Measurements from ENCODE around the gene DVL2.
A peak's percentile ranks its signal among the peaks of the same experiment; 100 is the strongest.

Gene DVL2

GRCh38 chr17:7237761-7238419, 3.6 kb upstream of the DVL2 start:
- peak; percentile 40 to 67 (median 58) for DNase-seq

DNA sequence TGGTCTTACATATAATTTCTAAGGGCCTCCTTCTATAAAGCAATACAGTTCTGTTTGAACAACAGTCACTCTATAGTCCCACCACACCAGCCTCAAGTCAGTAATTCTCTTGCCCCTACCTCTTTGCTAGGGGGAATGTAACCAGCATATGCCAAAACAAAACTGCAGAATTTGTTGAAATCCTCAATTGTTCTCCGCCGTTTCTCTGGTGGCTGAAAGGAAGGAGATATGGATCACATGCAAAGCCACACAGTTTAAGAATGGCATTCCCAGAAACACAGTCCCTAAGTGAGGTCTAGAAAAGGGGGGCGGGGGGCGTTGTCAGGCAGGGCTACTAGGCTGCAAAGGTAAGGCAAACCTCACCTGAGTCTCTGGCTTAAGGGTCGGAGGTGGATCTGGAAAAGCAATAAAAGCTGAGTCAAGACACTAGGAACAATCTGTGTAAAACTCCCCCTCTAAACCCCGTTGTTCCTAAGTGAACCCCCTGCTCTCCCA, 3.0 kb upstream of the DVL2 start:
- no peak for DNase-seq

DNA sequence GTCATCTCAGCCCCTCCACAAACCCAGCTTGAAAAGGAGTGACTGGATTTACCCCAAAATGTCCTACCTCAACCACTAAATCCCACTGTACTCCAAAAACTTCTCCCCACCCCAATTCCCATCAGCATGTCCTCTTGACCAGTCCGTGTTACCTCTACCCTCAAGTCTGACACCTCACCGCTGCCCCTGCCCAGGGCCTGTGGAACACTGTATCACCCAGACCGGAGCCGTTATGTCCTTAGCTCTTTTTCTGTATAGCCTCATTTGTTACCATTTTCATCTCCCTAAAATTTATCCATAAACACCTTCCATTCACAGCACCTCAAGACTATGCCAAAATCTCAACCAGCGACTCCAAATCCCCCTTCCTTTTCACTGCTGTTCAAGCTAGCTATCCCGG, 2.5 kb upstream of the DVL2 start:
- no peak for DNase-seq

- no peak for DNase-seq
Observed at GRCh38 chr17:7235693-7236665, 1.7 kb upstream of the DVL2 start.

- DNase-seq: no peak
Observed at GRCh38 chr17:7233701-7234082, 625 bp downstream of the DVL2 start.

GRCh38 chr17:7232114-7232513, 2.2 kb downstream of the DVL2 start:
- DNase-seq: no peak

DNA sequence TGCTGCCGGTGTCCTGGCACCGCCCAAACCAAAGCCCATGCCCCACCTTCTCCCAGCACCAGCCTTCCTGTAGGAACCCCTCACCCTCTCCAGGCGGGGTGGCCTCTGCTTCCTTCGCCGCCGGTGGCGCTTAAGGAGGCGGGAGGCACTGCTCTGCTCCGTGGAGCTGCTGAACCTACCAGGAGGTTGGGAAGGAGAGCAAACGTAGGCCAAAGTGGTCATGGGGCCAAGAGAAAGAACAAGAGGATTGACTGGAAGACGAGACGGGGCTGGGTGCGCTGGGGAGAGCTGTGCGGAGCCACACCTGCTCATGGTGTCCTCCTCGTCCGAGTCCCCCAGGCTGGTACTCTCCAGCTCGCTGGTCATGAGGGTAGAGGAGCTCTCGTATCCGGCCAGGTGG, 4.8 kb downstream of the DVL2 start:
- DNase-seq: no peak

GRCh38 chr17:7228920-7229319, 5.4 kb downstream of the DVL2 start:
- DNase-seq: no peak

- no peak for DNase-seq
Observed at GRCh38 chr17:7226721-7227710, 7.3 kb downstream of the DVL2 start.

DNA sequence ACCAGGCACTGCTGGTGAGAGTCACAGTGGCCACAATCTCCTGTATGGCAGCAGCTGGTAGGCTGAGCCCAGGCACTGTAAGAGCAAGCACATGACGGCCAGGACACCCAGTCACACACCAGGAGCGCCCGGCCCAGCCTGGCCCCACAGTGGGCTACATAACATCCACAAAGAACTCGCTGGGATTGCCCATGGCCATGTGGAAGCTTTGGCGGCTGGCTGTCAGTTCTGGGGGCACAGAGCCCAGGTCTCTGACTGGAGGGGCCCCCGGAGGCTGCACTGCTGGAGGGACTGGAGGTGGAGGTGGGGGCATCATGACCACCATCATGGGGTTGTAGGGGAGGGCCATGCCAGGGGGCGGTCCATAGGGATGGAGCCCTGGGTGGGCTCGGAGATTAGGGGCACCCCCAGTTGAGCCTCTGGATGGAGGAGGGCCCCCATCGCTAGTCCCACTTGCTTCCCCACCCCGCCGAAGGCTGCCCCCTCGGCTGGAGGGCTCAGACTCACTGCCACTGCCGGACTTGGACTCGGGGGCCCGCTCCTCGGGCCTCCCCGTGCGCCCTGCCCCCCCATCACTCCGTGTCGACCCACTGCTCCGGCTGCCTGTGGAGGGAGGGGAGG, 8.5 kb downstream of the DVL2 start:
- no peak for DNase-seq

- no peak for DNase-seq
Observed at GRCh38 chr17:7224661-7225111, 9.6 kb downstream of the DVL2 start.

GRCh38 chr17:7224110-7224509, 10.2 kb downstream of the DVL2 start:
- no peak for DNase-seq

- no peak for DNase-seq
Observed at GRCh38 chr17:7223375-7223774, 10.9 kb downstream of the DVL2 start.

- peak in 1 of 3 experiments; percentile 5 for DNase-seq
Observed at GRCh38 chr17:7222972-7223292, 11.4 kb downstream of the DVL2 start.

DNA sequence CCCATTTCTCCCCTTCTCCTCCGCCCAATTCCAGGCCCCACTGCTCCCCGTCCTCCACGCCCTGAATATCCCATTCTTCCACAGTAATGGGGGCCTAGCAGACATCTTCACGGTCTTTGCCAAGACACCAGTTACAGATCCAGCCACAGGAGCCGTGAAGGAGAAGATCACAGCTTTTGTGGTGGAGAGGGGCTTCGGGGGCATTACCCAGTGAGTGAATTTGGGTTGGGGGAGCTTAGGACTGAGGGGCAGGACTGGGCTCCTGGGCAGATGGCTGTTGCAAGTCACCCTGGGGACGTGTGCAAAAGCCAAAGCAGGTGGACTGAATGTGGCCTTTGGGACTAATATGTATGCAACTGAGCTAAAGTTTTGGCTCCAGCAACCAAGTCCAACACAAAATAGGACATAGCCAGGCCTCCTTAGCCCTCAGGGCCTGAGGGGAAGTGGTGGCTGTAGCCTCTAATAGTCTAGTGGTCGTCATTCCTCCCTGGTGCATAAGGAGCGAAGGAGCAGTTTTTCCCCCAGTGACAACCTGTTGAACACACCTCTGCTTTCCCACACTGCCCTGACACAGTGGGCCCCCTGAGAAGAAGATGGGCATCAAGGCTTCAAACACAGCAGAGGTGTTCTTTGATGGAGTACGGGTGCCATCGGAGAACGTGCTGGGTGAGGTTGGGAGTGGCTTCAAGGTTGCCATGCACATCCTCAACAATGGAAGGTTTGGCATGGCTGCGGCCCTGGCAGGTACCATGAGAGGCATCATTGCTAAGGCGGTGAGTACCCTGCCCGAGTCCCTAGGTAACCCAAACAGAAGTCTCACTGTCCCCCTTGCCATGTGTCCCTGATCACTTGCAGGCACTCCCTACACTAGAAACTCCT, 12.0 kb downstream of the DVL2 start:
- DNase-seq: no peak

GRCh38 chr17:7221278-7222092, 12.8 kb downstream of the DVL2 start:
- peak in 1 of 3 experiments; percentile 19 for DNase-seq

- DNase-seq: peak in 2 of 3 experiments; percentile 14 to 41
Observed at GRCh38 chr17:7220593-7221277, 13.6 kb downstream of the DVL2 start.

DNA sequence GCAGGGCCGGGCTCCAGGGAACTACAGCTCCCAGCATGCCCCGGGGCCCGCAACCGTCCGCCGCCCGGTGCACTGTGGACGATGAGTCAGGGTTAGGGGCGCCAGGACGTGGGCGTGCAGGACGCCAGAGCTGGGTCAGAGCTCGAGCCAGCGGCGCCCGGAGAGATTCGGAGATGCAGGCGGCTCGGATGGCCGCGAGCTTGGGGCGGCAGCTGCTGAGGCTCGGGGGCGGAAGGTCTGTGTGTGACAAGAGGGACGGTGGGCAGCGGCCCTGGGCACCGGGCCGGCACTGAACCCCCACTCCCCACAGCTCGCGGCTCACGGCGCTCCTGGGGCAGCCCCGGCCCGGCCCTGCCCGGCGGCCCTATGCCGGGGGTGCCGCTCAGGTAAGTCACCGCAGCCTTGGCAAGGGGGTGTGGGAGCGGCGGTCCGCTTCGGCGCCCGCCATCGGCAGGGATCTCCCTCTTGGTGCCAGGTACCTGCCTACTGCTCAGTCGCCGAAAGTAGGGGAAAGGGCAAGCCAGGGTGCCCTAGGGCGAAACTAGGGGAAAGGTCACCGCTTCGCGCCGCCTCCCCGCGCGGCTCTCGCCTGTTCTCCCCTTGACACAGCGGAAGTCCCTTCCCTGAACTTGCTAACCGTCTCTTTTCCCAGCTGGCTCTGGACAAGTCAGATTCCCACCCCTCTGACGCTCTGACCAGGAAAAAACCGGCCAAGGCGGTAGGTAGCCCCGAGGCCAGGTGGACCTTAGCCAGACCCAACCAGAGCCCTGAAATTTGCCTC, 14.3 kb downstream of the DVL2 start, which contains the start of the genes ACADVL and DLG4:
TSS of gene ACADVL (plus strand) at position 127 of the 781 bp plus-strand sequence. CDS start at position 174, 47 bp downstream.
TSS of gene DLG4 (minus strand) at position 25 of the 781 bp plus-strand sequence.
- peak; percentile 50 to 73 (median 58) for DNase-seq

All from NCI-H1417 (cell line).